Liver (tissue), 9 donors: ENCODE data around the gene CTNS. TPM values are rescaled to one million over a fixed set of nuclear protein-coding genes. Genes with fewer than 3 reads are reported as not detected.

Experiments
- DNase-seq: peaks from one replicate; pipeline ENCODE4 v3.0.0-alpha.2; 2017; ENCODE audit warnings: low spot score
- H3K27ac ChIP-seq, 2 donors: one replicate each; pipeline ENCODE4 v1.7.0; 2013; ENCODE audit warnings: inconsistent platforms in 2 of 2, low read length in 2 of 2, control low read depth in 1 of 2, low read depth in 1 of 2, mild to moderate bottlenecking in 1 of 2
- H3K27me3 ChIP-seq, 4 donors: one replicate each; pipeline versions ENCODE4 v1.6.1 to v1.7.0; 2013; ENCODE audit warnings: low read length in 3 of 4, inconsistent platforms in 1 of 4, mild to moderate bottlenecking in 1 of 4, moderate library complexity in 1 of 4; ENCODE audit not compliant: control insufficient read depth in 4 of 4, insufficient read depth in 4 of 4
- H3K36me3 ChIP-seq, 4 donors: one replicate each; pipeline versions ENCODE4 v1.6.1 to v1.7.0; 2013; ENCODE audit warnings: low read length in 3 of 4, mild to moderate bottlenecking in 3 of 4, low read depth in 1 of 4, moderate library complexity in 1 of 4; ENCODE audit not compliant: control insufficient read depth in 4 of 4, insufficient read depth in 3 of 4
- H3K4me1 ChIP-seq, 4 donors: one replicate each; pipeline versions ENCODE4 v1.6.1 to v1.7.0; 2013; ENCODE audit warnings: low read length in 3 of 4, mild to moderate bottlenecking in 3 of 4, moderate library complexity in 1 of 4; ENCODE audit not compliant: control insufficient read depth in 4 of 4, insufficient read depth in 4 of 4
- H3K4me3 ChIP-seq, 3 donors: one replicate each; pipeline versions ENCODE4 v1.6.1 to v1.7.0; 2013; ENCODE audit warnings: low read length in 3 of 3, control low read depth in 1 of 3, low read depth in 1 of 3, mild to moderate bottlenecking in 1 of 3
- H3K9ac ChIP-seq, 2 donors: one replicate each; pipeline ENCODE4 v1.7.0; 2013; ENCODE audit warnings: low read length in 2 of 2, mild to moderate bottlenecking in 2 of 2, moderate library complexity in 2 of 2, control low read depth in 1 of 2, low read depth in 1 of 2
- H3K9me3 ChIP-seq, 4 donors: one replicate each; pipeline versions ENCODE4 v1.6.1 to v1.7.0; 2013; ENCODE audit warnings: low read length in 3 of 4; ENCODE audit not compliant: control insufficient read depth in 4 of 4
- FOXA1 ChIP-seq: IDR thresholded peaks from 2 replicates; pipeline ENCODE4 v1.6.1; 2016; ENCODE audit warnings: antibody characterized with exemption
- GABPA ChIP-seq, 2 donors: IDR thresholded peaks in 1 of 2; conservative IDR thresholded peaks in 1 of 2; 2 replicates each; pipeline ENCODE4 v1.6.1; 2016; ENCODE audit warnings: antibody characterized with exemption in 2 of 2, mild to moderate bottlenecking in 1 of 2, moderate library complexity in 1 of 2
- HNF4A ChIP-seq, 2 donors: conservative IDR thresholded peaks; 2 replicates each; pipeline ENCODE4 v1.6.1; 2016; ENCODE audit warnings: antibody characterized with exemption in 2 of 2, mild to moderate bottlenecking in 2 of 2
- HNF4G ChIP-seq: IDR thresholded peaks from 2 replicates; pipeline ENCODE4 v1.6.1; 2016; ENCODE audit warnings: antibody characterized with exemption
- JUND ChIP-seq, 2 donors: IDR thresholded peaks; 2 replicates each; pipeline ENCODE4 v1.6.1; 2016; ENCODE audit warnings: antibody characterized with exemption in 2 of 2
- NR2F2 ChIP-seq: IDR thresholded peaks from 2 replicates; pipeline ENCODE4 v1.6.1; 2016; ENCODE audit warnings: antibody characterized with exemption
- RAD21 ChIP-seq, 2 donors: IDR thresholded peaks; 2 replicates each; pipeline ENCODE4 v1.6.1; 2016; ENCODE audit warnings: antibody characterized with exemption in 2 of 2, mild to moderate bottlenecking in 2 of 2
- RXRA ChIP-seq, 2 donors: IDR thresholded peaks; 2 replicates each; pipeline ENCODE4 v1.6.1; 2017 to 2018; ENCODE audit warnings: antibody characterized with exemption in 2 of 2, mild to moderate bottlenecking in 1 of 2
- SP1 ChIP-seq: IDR thresholded peaks from 2 replicates; pipeline ENCODE4 v1.6.1; 2018; ENCODE audit warnings: antibody characterized with exemption, mild to moderate bottlenecking
- TAF1 ChIP-seq: conservative IDR thresholded peaks from 2 replicates; pipeline ENCODE4 v1.6.1; 2016; ENCODE audit warnings: antibody characterized with exemption, mild to moderate bottlenecking
- YY1 ChIP-seq: IDR thresholded peaks from 2 replicates; pipeline ENCODE4 v1.6.1; 2016; ENCODE audit warnings: antibody characterized with exemption, mild to moderate bottlenecking
- WGBS: extraction: QIAGEN DNeasy Blood & Tissue Kit; methylation state at CpG from one replicate; pipeline ENCODE4 v1.1.7; 2013; 5-methylcytosine and 5-hydroxymethylcytosine counted together
- polyA plus RNA-seq, 2 donors: library from polyadenylated mRNA; stranded (reverse) in 1 of 2; unstranded in 1 of 2; fragments of 200-250 nt in 1 of 2; fragments of >200 nt in 1 of 2; fragmentation: Nextera tagmentation in 1 of 2; extraction: Ambion mirVana in 1 of 2; gene quantifications; one replicate each; pipeline versions ENCODE4 v1.2.1 to v1.2.3, GENCODE V29; 2013 to 2015
- total RNA-seq, 2 donors: library from RNA; depleted of rRNA; stranded (reverse); fragments of >200 nt; gene quantifications; one replicate each; pipeline ENCODE4 v1.2.3, GENCODE V29; 2014
- TF ChIP-seq, protein P1 (sequence below): IDR thresholded peaks from 2 replicates; pipeline ENCODE4 v1.6.1; 2016; ENCODE audit warnings: antibody characterized with exemption
- TF ChIP-seq, protein P2 (sequence below): IDR thresholded peaks from 2 replicates; pipeline ENCODE4 v1.6.1; 2016; ENCODE audit warnings: antibody characterized with exemption, mild to moderate bottlenecking
- TF ChIP-seq, protein P3 (sequence below): fragments of 150-350 bp; IDR thresholded peaks from 2 replicates; pipeline ENCODE4 v1.5.1; 2017; ENCODE audit warnings: improper control_type of control experiment, low read depth, low read length; ENCODE audit not compliant: missing input control
- TF ChIP-seq, protein P4 (sequence below): IDR thresholded peaks from 2 replicates; pipeline ENCODE4 v1.6.1; 2016; ENCODE audit warnings: antibody characterized with exemption
- TF ChIP-seq, protein P5 (sequence below): IDR thresholded peaks from 2 replicates; pipeline ENCODE4 v1.6.1; 2016; ENCODE audit warnings: antibody characterized with exemption
- donor health status: healthy.
- donor health status: healthy.
- donor health status: healthy.
- donor health status: healthy.
- donor health status: healthy.

CTNS gene
- total and polyA plus RNA-seq, 4 donors, result 6.6 to 15.3 (median 9.6) TPM

DNA sequence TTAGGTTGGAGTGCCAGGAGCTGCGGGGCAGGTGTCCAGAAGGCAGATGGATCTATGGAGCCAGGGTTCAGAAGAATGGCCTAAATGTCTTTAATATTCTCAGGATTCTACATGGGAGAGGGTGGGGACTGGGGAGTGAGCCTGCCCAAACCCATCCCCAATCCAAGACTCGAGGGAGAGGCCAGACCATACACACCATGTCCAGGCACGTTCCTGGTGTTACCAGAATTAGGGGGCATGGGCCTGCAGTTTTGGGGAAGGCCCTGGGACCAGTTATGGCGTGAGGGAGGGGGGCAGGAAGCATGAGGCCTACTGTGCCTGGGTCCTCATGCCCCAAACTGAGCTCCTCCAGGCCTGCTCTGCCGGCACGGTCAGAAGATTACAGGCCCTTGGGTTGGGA lies 30.0 kb downstream of the CTNS start:
- DNase-seq, result no peak
- peaks cover 0 to 32% (median 27%) of the 10 kb centered on the region in 4 donors for H3K4me1 ChIP-seq
- H3K9me3 ChIP-seq, result no peaks in the 10 kb centered on the region
- no peak overlapping the region for H3K27ac ChIP-seq
- no peak for TF ChIP-seq TAF1
- TF ChIP-seq GABPA (IDR thresholded peaks at IDR 0.05 in 1 of 2, conservative IDR thresholded peaks at IDR 0.05 in 1 of 2), result no peak
- no peak for TF ChIP-seq FOXA1
- TF ChIP-seq, protein P1, sequence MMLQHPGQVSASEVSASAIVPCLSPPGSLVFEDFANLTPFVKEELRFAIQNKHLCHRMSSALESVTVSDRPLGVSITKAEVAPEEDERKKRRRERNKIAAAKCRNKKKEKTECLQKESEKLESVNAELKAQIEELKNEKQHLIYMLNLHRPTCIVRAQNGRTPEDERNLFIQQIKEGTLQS, result no peak
- TF ChIP-seq, protein P2, sequence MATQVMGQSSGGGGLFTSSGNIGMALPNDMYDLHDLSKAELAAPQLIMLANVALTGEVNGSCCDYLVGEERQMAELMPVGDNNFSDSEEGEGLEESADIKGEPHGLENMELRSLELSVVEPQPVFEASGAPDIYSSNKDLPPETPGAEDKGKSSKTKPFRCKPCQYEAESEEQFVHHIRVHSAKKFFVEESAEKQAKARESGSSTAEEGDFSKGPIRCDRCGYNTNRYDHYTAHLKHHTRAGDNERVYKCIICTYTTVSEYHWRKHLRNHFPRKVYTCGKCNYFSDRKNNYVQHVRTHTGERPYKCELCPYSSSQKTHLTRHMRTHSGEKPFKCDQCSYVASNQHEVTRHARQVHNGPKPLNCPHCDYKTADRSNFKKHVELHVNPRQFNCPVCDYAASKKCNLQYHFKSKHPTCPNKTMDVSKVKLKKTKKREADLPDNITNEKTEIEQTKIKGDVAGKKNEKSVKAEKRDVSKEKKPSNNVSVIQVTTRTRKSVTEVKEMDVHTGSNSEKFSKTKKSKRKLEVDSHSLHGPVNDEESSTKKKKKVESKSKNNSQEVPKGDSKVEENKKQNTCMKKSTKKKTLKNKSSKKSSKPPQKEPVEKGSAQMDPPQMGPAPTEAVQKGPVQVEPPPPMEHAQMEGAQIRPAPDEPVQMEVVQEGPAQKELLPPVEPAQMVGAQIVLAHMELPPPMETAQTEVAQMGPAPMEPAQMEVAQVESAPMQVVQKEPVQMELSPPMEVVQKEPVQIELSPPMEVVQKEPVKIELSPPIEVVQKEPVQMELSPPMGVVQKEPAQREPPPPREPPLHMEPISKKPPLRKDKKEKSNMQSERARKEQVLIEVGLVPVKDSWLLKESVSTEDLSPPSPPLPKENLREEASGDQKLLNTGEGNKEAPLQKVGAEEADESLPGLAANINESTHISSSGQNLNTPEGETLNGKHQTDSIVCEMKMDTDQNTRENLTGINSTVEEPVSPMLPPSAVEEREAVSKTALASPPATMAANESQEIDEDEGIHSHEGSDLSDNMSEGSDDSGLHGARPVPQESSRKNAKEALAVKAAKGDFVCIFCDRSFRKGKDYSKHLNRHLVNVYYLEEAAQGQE, result no peak
- TF ChIP-seq NR2F2, result no peak
- TF ChIP-seq, protein P3, sequence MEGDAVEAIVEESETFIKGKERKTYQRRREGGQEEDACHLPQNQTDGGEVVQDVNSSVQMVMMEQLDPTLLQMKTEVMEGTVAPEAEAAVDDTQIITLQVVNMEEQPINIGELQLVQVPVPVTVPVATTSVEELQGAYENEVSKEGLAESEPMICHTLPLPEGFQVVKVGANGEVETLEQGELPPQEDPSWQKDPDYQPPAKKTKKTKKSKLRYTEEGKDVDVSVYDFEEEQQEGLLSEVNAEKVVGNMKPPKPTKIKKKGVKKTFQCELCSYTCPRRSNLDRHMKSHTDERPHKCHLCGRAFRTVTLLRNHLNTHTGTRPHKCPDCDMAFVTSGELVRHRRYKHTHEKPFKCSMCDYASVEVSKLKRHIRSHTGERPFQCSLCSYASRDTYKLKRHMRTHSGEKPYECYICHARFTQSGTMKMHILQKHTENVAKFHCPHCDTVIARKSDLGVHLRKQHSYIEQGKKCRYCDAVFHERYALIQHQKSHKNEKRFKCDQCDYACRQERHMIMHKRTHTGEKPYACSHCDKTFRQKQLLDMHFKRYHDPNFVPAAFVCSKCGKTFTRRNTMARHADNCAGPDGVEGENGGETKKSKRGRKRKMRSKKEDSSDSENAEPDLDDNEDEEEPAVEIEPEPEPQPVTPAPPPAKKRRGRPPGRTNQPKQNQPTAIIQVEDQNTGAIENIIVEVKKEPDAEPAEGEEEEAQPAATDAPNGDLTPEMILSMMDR, result no peak
- no peak for TF ChIP-seq YY1
- TF ChIP-seq RXRA (IDR thresholded peaks at IDR 0.05), result no peak
- no peak for TF ChIP-seq HNF4A (conservative IDR thresholded peaks at IDR 0.05)
- no peak for TF ChIP-seq SP1
- H3K27me3 ChIP-seq, result no peaks in the 10 kb centered on the region
- H3K9ac ChIP-seq, result no peak overlapping the region
- 84% methylated on average over 6 of the region's 6 CpGs for WGBS
- no peak overlapping the region for H3K4me3 ChIP-seq
- H3K36me3 ChIP-seq, result peaks cover under 1 to 7% (median 4%) of the 10 kb centered on the region in 4 donors

DNA sequence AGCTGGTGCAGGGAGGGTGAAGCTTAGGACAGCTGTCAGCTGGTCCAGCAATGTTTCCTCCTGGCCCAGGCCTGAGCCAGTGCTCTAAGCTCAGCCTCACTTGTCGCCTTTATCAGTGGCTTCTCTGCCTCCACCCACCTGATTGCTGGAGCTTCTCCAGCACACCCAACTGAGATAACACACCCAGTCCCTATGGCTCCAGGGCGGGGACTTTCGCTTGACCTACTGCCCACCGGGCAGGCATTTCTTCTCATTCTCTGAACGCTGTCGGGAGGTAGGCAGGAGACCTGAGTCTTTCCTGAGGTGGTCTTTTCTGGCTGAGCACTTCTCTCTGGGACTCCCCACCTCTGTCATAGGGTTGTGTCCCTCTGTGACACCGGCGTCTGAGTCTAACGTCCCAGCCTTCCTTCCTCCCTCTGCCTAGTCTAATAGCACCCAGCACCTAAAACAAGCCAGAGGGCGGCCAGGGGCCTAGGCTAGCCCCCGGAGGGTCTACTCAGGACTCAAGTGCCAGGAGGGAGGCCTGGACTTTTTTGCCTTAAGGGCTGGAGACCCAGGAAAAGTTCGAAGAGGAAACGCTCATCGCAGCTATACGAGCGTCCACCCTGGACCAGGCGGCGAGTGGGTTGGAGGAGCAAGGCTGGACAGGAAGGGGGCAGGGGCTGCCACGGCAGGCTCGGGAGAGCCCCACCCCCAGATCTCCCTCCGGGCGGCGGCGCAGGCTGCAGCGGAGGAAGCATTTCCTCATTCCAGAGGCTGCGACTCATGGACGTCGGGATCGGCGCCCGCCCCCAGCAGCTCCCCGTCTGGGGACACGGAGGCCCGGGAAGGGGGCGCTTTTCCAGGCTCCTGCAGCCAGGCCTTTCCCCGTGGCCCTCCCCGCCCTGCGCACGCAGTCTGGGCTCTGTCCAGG lies 31.1 kb downstream of the CTNS start:
- H3K27ac ChIP-seq, result peak overlapping the region; percentile 88 to 90
- H3K4me3 ChIP-seq, result peak overlapping the region; percentile 70 to 83 (median 82)
- no peaks in the 10 kb centered on the region for H3K9me3 ChIP-seq
- WGBS, result 3% methylated on average over 39 of the region's 39 CpGs
- H3K36me3 ChIP-seq, result peaks cover 2 to 8% (median 5%) of the 10 kb centered on the region in 4 donors
- peaks cover 0 to 24% (median 23%) of the 10 kb centered on the region in 4 donors for H3K4me1 ChIP-seq
- H3K9ac ChIP-seq, result peak overlapping the region; percentile 47 to 71
- peak; percentile 70 for DNase-seq
- H3K27me3 ChIP-seq, result no peaks in the 10 kb centered on the region
- peak in 1 of 2 donors; percentile 16 for TF ChIP-seq RAD21 (IDR thresholded peaks at IDR 0.05)
- TF ChIP-seq NR2F2, result no peak
- TF ChIP-seq TAF1, result peak; percentile 64
- no peak for TF ChIP-seq YY1
- TF ChIP-seq, protein P3, result no peak
- no peak for TF ChIP-seq HNF4G
- no peak for TF ChIP-seq FOXA1
- TF ChIP-seq GABPA (IDR thresholded peaks at IDR 0.05 in 1 of 2, conservative IDR thresholded peaks at IDR 0.05 in 1 of 2), result no peak
- TF ChIP-seq SP1, result peak; percentile 37
- TF ChIP-seq, protein P4, sequence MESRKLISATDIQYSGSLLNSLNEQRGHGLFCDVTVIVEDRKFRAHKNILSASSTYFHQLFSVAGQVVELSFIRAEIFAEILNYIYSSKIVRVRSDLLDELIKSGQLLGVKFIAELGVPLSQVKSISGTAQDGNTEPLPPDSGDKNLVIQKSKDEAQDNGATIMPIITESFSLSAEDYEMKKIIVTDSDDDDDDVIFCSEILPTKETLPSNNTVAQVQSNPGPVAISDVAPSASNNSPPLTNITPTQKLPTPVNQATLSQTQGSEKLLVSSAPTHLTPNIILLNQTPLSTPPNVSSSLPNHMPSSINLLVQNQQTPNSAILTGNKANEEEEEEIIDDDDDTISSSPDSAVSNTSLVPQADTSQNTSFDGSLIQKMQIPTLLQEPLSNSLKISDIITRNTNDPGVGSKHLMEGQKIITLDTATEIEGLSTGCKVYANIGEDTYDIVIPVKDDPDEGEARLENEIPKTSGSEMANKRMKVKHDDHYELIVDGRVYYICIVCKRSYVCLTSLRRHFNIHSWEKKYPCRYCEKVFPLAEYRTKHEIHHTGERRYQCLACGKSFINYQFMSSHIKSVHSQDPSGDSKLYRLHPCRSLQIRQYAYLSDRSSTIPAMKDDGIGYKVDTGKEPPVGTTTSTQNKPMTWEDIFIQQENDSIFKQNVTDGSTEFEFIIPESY, result no peak
- peak in 1 of 2 donors; percentile 10 for TF ChIP-seq HNF4A (conservative IDR thresholded peaks at IDR 0.05)
- peak in 1 of 2 donors; percentile 19 for TF ChIP-seq RXRA (IDR thresholded peaks at IDR 0.05)
- TF ChIP-seq, protein P1, result no peak
- no peak for TF ChIP-seq JUND (IDR thresholded peaks at IDR 0.05)
- TF ChIP-seq, protein P5, sequence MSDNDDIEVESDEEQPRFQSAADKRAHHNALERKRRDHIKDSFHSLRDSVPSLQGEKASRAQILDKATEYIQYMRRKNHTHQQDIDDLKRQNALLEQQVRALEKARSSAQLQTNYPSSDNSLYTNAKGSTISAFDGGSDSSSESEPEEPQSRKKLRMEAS, result no peak
